Measurements from ENCODE around the gene TRAF4. TPM values are rescaled to one million over a fixed set of nuclear protein-coding genes. Genes with fewer than 3 reads are reported as not detected.

The TRAF4 gene
- total and polyA plus RNA-seq, 9 of the 15 experiments (the other 6 are each of a cell fraction or from before 2014, with no cell fraction given): 2.4 to 147 (median 72.4) TPM

- TF ChIP-seq SIN3A (IDR thresholded peaks at IDR 0.05; ENCODE audit: borderline replicate concordance in 2 of 2, control insufficient read depth in 1 of 2, low read depth in 2 of 2, low read length in 2 of 2) (peak in 1 of 2 experiments; percentile 19; a peak in 1 of 4 replicates), ZNF277 (CRISPR knock-in tag; IDR thresholded peaks at IDR 0.05; ENCODE audit: borderline replicate concordance) (no peak), ADNP (tag; IDR thresholded peaks at IDR 0.05) (no peak), VEZF1 (CRISPR knock-in tag; IDR thresholded peaks at IDR 0.05) (peak; percentile 42; the same call in 1 of the 2 replicates), ZNF699 (CRISPR knock-in tag; IDR thresholded peaks at IDR 0.05; ENCODE audit: insufficient replicate concordance) (no peak), ZBTB17 (CRISPR knock-in tag; IDR thresholded peaks at IDR 0.05) (no peak), MAZ (CRISPR knock-in tag; conservative IDR thresholded peaks at IDR 0.05 in 1 of 2, IDR thresholded peaks at IDR 0.05 in 1 of 2) (peak in 1 of 2 experiments; percentile 33; a peak in 2 of 4 replicates), SRF (CRISPR knock-in tag; IDR thresholded peaks at IDR 0.05) (0 out of 4 replicates have a peak, but pooled peaks of 1 of the 2 experiments have one; percentile 21), ZNF263 (CRISPR knock-in tag; IDR thresholded peaks at IDR 0.05; ENCODE audit: borderline replicate concordance) (peak; percentile 94), CTCFL (IDR thresholded peaks at IDR 0.05; ENCODE audit: borderline replicate concordance, insufficient read depth, low read depth, low read length, poor library complexity, severe bottlenecking) (no peak), ZNF639 (CRISPR knock-in tag; conservative IDR thresholded peaks at IDR 0.05 in 1 of 2, IDR thresholded peaks at IDR 0.05 in 1 of 2) (peak in 1 of 2 experiments; percentile 27; a peak in 1 of 4 replicates), CAMTA2 (CRISPR knock-in tag; conservative IDR thresholded peaks at IDR 0.05) (no peak), JUN (IDR thresholded peaks at IDR 0.05; ENCODE audit: borderline replicate concordance, low read depth, low read length) (no peak), JUN (CRISPR knock-in tag; IDR thresholded peaks at IDR 0.05; ENCODE audit: borderline replicate concordance) (no peak), POLR2B (IDR thresholded peaks at IDR 0.05; ENCODE audit: low read depth, partially characterized antibody) (no peak), ZNF175 (CRISPR knock-in tag; IDR thresholded peaks at IDR 0.05; ENCODE audit: low read depth) (no peak), PTBP1 (IDR thresholded peaks at IDR 0.05; ENCODE audit: low read depth, low read length) (0 out of 2 replicates have a peak, but pooled peaks have one; percentile 34)
Observed at GRCh38 chr17:28744972-28745785, 1.4 kb downstream of the TRAF4 start (continued).

Data from K562 (cell line).